ENCODE data around the gene PTPRT.

- TF ChIP-seq CTCF (IDR thresholded peaks at IDR 0.05) = no peak
- TF ChIP-seq EP300 (IDR thresholded peaks at IDR 0.05) = no peak
Measured at GRCh38 chr20:42901689-42902440, 287.8 kb downstream of the PTPRT start.

Data from ovary (tissue), 3 donors.